ENCODE results near the gene IFTAP. TPM values are rescaled to one million over a fixed set of nuclear protein-coding genes. Genes with fewer than 3 reads are reported as not detected.

Gene IFTAP
- total RNA-seq, 1 experiment from 2014 or later: 19.9 TPM

GRCh38 chr11:36605221-36606216, 11.2 kb downstream of the IFTAP start:
- Histone ChIP-seq H2BK12ac (ENCODE audit: insufficient read length, low read depth, low read length) (no peak overlapping the region), H3K4me2 (ENCODE audit: insufficient read depth, insufficient read length, low read length) (no peak overlapping the region), H4K91ac (ENCODE audit: insufficient read length, low read depth, low read length) (no peak overlapping the region), H3T11ph (ENCODE audit: low read length) (no peak overlapping the region), H4K5ac (ENCODE audit: insufficient read length, low read depth, low read length) (no peak overlapping the region), H3K14ac (ENCODE audit: insufficient read depth, low read length) (no peak overlapping the region), H3K9me3 (ENCODE audit: control insufficient read depth, low read depth, low read length) (no peaks in the 10 kb centered on the region), H3K23me2 (ENCODE audit: insufficient read length, low read depth, low read length, poor library complexity, severe bottlenecking) (no peaks in the 10 kb centered on the region), H4K8ac (replicated peaks; ENCODE audit: insufficient read length, low read depth, low read length) (no peak overlapping the region), H3K79me1 (ENCODE audit: insufficient read depth, low read depth, low read length, poor library complexity, severe bottlenecking) (no peaks in the 10 kb centered on the region), H3K18ac (ENCODE audit: insufficient read length, low read depth, low read length) (no peak overlapping the region), H2BK15ac (ENCODE audit: low read depth, low read length) (no peak overlapping the region), H3K79me2 (ENCODE audit: insufficient read depth, low read length) (no peaks in the 10 kb centered on the region), H3K56ac (ENCODE audit: insufficient read length, low read depth, low read length) (no peak overlapping the region), H2AK5ac (ENCODE audit: insufficient read length, low read length) (no peak overlapping the region), H3K9ac (ENCODE audit: extremely low read depth, insufficient read length, low read length) (no peak overlapping the region), H2BK120ac (ENCODE audit: low read depth, low read length, poor library complexity, severe bottlenecking) (no peak overlapping the region), H2BK20ac (ENCODE audit: low read depth, low read length, poor library complexity, severe bottlenecking) (no peak overlapping the region), H3K4me1 (ENCODE audit: insufficient read depth, low read length) (no peaks in the 10 kb centered on the region), H2BK5ac (ENCODE audit: insufficient read length, low read length) (no peak overlapping the region), H3K27me3 (ENCODE audit: insufficient read depth, low read length) (no peaks in the 10 kb centered on the region), H3K4ac (ENCODE audit: low read depth, low read length) (no peak overlapping the region), H4K20me1 (ENCODE audit: control insufficient read depth, insufficient read depth, insufficient read length) (no peaks in the 10 kb centered on the region), H3K23ac (ENCODE audit: insufficient read length, low read depth, low read length) (no peak overlapping the region), H2AFZ (ENCODE audit: low read length) (no peak overlapping the region), H3K27ac (ENCODE audit: insufficient read length, low read depth, low read length) (no peak overlapping the region)
- no CpG with 5 or more reads among the region's 6 CpGs for WGBS (ENCODE audit: extremely low coverage, insufficient read length, low lambda C conversion rate)
- no peak for TF ChIP-seq CTCF (conservative IDR thresholded peaks at IDR 0.05)
- no peak for DNase-seq
- Mint-ChIP-seq H3K27me3 (ENCODE audit: low read depth) (no peaks in the 10 kb centered on the region), H3K4me3 (no peak overlapping the region), H3K9me3 (no peaks in the 10 kb centered on the region), H3K36me3 (ENCODE audit: insufficient read depth in 1 of 3, low read depth in 3 of 3) (no peaks in the 10 kb centered on the region), H3K4me1 (no peaks in the 10 kb centered on the region), H3K27ac (no peak overlapping the region)

Measured in H9 (cell line).